ENCODE data around the gene TRIP10.
"Not testable (repeated sequence)": the region's sequence is repeated elsewhere in the genome, so short reads cannot be mapped to it uniquely, and the experiment has no call there.

The TRIP10 gene

DNA sequence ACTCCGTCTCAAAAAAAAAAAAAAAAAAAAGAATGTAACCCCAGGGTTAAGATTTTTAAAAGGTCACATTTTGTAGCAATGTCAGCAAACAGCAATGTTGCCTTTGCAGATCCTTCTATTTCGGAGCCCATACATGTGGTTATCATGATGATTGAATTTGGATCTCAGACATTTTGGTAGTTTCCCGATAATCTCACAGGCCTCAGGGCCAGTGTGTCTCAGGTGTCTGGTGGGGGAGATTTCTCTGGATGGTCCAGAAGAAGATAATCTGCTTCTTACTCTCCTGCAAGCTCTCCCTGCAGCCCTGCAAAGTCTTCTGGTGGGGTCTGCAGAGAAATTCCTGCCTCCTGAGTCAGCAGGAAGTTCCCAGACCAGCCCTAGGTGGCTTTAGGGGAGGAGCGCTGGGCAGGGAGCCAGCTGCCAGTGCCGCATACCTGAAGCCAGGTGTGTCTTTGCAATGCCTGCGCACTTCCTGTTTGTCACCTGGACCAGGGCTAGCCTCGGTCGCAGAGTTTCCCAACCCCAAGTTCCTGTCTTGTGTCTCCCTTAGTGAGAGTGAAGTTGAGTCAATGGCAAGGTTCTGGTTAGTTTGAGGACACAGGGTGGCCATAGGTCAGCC lies 26.4 kb downstream of the TRIP10 start:
- DNase-seq (ENCODE audit: insufficient read length, low spot score), result no peak
- FAIRE-seq, result no peak
- TF ChIP-seq POLR2A (IDR thresholded peaks at IDR 0.05; ENCODE audit: low read depth, low read length) (no peak), SPI1 (IDR thresholded peaks at IDR 0.05; ENCODE audit: low read depth, low read length) (peak; percentile 43; the same call in 1 of the 2 replicates)

DNA sequence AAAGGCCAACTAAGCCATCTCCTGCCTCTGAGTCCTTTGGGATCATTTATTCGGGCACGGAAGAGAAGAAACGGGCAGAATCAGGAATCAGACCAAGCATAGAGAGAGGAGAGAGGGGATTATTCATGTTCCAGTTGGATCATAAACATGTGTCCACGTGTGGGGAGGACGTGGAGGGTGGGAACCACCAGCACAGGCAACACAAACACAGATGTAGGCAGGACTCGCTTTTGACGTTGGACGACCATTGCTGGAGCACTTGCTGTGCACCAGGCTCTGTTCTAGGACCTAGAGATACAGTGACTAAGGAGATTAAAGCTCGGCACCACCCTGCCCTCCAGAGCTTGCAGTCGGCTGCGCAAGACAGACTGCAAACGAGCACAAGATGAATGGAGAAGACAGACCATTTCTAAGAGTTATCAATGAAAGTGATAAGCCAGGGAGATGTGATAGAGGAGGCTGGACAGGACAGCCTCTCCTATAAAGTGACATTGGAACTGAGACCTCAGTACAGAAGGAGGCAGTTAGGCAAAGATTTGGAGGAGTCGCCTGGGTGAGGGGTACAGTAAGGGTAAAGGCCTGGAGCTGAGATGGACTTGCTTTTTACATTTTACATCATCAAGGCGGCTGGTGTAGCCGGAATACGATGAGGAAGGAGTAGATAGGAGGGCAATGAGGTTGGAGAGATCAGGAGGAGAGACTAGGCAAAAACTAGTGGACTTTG lies 27.0 kb downstream of the TRIP10 start:
- TF ChIP-seq SPI1 (IDR thresholded peaks at IDR 0.05; ENCODE audit: low read depth, low read length) (no peak), POLR2A (IDR thresholded peaks at IDR 0.05; ENCODE audit: low read depth, low read length) (no peak), TAF1 (IDR thresholded peaks at IDR 0.05; ENCODE audit: low read depth, low read length) (no peak), POLR2AphosphoS5 (IDR thresholded peaks at IDR 0.05; ENCODE audit: low read depth, low read length) (no peak), PAX5 (IDR thresholded peaks at IDR 0.05; ENCODE audit: insufficient read depth, low read length, severe bottlenecking) (no peak), POU2F2 (IDR thresholded peaks at IDR 0.05; ENCODE audit: low read depth, low read length) (no peak)
- no peak for DNase-seq (ENCODE audit: insufficient read length, low spot score)
- no peak for FAIRE-seq

DNA sequence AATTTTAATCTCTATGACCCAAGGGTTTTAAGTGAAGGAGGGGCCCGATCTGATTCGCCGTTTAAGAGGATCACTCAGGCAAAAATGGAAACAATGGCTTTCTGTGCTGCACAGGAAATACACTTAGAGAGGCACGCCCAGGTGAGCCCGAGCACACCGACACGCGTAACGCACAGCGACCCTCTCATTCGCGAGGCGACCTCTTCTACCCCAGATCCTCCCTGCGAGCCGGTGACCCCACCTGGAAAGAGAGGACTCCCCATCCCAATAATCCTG lies 27.5 kb downstream of the TRIP10 start:
- TF ChIP-seq PAX5 (IDR thresholded peaks at IDR 0.05; ENCODE audit: insufficient read depth, low read length, severe bottlenecking), result no peak
- no peak for TF ChIP-seq TAF1 (IDR thresholded peaks at IDR 0.05; ENCODE audit: low read depth, low read length)
- TF ChIP-seq POLR2AphosphoS5 (IDR thresholded peaks at IDR 0.05; ENCODE audit: low read depth, low read length), result no peak
- TF ChIP-seq POU2F2 (IDR thresholded peaks at IDR 0.05; ENCODE audit: low read depth, low read length), result no peak
- no peak for TF ChIP-seq SPI1 (IDR thresholded peaks at IDR 0.05; ENCODE audit: low read depth, low read length)
- FAIRE-seq (no peak), DNase-seq (ENCODE audit: insufficient read length, low spot score) (no peak)

DNA sequence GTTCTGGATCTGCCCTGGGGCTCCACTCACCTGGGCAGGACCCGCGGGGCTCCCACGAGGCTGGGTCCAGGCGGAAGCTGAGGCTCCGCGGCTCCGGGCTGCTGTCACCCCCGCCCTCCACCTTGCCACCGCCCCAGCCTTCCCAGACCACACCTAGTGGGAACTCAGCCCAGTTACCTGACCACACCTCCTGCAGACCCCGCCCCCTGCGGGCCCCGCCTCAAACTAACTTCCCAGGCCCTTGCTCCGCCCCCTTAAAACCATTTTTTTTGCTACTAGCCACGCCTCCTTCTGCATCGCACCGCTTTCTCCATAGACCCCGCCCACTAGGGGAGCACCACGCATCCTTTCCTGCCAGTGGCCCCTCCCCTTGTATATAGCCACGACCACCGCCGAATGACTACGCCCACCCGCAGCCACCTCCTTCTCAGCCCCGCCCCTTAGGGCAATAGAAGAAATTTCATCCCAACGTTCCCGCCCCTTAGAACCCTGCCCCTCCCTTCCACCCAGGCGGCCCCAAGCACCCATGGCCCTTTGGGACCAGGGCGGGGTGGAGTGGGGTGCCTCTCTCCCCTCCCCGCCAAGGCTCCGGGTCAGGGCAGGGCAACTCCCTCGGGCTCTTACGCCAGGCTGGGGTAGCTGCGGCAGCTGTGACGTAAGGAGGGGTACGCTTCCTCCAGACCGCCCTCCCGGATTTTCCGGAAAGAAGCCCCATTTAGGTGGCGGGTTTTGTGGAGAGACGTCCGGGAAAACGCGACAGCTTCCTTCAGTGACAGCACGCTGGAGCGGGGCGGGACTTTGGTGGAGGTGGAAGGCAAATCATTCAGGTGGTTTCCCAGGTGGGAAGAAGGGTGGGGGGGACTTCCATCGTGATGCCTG lies 28.1 kb downstream of the TRIP10 start, which contains the start of gene SH2D3A:
TSS of gene SH2D3A (minus strand) at position 79 of the 879 bp plus-strand sequence. CDS start 3,687 bp downstream, outside the sequence.
- peak; percentile 98 for FAIRE-seq
- DNase-seq (ENCODE audit: insufficient read length, low spot score), result peak; percentile 82
- TF ChIP-seq TAF1 (IDR thresholded peaks at IDR 0.05; ENCODE audit: low read depth, low read length) (no peak), SPI1 (IDR thresholded peaks at IDR 0.05; ENCODE audit: low read depth, low read length) (no peak), POLR2AphosphoS5 (IDR thresholded peaks at IDR 0.05; ENCODE audit: low read depth, low read length) (no peak), POU2F2 (IDR thresholded peaks at IDR 0.05; ENCODE audit: low read depth, low read length) (no peak), PAX5 (IDR thresholded peaks at IDR 0.05; ENCODE audit: insufficient read depth, low read length, severe bottlenecking) (no peak), POLR2A (IDR thresholded peaks at IDR 0.05; ENCODE audit: low read depth, low read length) (no peak)

DNA sequence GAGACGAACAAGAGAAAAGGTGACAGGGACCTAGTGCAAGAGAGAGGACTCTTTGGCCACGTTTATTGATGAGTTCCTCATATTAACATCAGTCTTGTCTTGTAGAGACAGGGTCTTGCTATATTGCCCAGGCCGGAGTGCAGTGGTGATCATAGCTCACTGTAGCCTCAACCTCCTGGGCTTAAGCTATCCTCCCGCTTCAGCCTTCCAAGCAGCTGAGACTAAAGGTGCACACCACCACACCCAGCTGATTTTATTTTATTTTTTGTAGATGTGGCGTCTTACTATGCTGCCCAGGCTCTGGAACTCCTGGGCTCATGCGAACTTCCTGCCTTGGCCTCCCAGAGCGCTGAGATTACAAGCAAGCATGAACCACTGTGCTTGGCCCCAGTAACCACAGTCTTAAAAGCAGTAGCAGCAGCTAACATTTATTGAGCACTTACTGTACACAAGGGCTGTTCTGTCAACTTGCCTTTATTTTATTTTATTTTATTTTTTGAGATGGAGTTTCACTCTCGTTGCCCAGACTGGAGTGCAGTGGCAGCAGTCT lies 28.8 kb downstream of the TRIP10 start:
- FAIRE-seq (peak; percentile 76), DNase-seq (ENCODE audit: insufficient read length, low spot score) (no peak)
- 0 out of 2 replicates have a peak, but pooled peaks have one; percentile 10 for TF ChIP-seq SPI1 (IDR thresholded peaks at IDR 0.05; ENCODE audit: low read depth, low read length)
- TF ChIP-seq POU2F2 (IDR thresholded peaks at IDR 0.05; ENCODE audit: low read depth, low read length), result no peak
- TF ChIP-seq PAX5 (IDR thresholded peaks at IDR 0.05; ENCODE audit: insufficient read depth, low read length, severe bottlenecking), result no peak
- TF ChIP-seq TAF1 (IDR thresholded peaks at IDR 0.05; ENCODE audit: low read depth, low read length), result no peak
- no peak for TF ChIP-seq POLR2A (IDR thresholded peaks at IDR 0.05; ENCODE audit: low read depth, low read length)
- no peak for TF ChIP-seq POLR2AphosphoS5 (IDR thresholded peaks at IDR 0.05; ENCODE audit: low read depth, low read length)

DNA sequence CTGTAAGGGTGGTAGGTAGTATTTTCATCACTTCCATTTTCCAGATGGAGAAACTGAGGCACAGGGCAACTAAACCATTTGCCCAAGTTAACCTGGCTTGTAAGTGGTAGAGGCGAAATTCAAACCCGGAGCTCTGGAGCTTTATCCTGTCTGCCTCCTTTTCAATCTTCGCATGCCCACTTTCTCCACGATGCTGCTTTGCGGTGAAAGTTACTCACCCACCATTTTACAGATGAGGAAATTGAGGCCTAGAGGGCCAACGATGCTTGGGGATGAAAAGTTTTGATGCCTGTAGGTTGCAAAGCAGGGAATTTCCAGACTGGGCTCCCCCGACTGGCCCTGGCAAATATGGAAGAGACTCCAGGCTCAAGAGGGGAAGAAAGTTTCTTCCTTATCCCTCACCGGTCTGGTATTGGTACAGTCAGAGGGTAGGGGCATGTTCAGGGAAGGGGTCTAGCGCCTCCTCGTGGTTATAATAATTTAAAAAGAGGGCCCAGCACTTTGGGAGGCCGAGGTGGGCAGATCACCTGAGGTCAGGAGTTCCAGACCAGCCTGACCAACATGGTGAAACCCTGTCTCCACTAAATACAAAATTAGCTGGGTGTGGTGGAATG lies 29.6 kb downstream of the TRIP10 start:
- no peak for DNase-seq (ENCODE audit: insufficient read length, low spot score)
- peak; percentile 38 for FAIRE-seq
- no peak for TF ChIP-seq PAX5 (IDR thresholded peaks at IDR 0.05; ENCODE audit: insufficient read depth, low read length, severe bottlenecking)
- TF ChIP-seq SPI1 (IDR thresholded peaks at IDR 0.05; ENCODE audit: low read depth, low read length), result no peak
- no peak for TF ChIP-seq POLR2AphosphoS5 (IDR thresholded peaks at IDR 0.05; ENCODE audit: low read depth, low read length)
- no peak for TF ChIP-seq POU2F2 (IDR thresholded peaks at IDR 0.05; ENCODE audit: low read depth, low read length)

DNA sequence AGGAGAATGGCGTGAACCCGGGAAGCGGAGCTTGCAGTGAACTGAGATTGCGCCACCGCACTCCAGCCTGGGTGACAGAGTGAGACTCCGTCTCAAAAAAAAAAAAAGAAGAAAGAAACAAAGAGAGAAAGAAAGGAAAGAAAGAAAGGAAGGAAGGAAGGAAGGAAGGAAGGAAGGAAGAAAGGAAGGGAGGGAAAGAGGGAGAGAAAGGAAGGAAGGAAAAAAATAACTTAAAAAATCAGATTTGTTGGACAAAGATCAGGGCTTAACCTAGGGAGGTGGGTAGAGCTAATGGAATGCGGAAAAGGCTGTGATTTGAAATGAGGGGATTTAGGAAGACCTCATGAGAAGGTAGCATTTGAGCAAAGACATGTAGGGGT lies 32.2 kb downstream of the TRIP10 start:
- FAIRE-seq; DNase-seq (ENCODE audit: insufficient read length, low spot score): not testable (repeated sequence)

DNA sequence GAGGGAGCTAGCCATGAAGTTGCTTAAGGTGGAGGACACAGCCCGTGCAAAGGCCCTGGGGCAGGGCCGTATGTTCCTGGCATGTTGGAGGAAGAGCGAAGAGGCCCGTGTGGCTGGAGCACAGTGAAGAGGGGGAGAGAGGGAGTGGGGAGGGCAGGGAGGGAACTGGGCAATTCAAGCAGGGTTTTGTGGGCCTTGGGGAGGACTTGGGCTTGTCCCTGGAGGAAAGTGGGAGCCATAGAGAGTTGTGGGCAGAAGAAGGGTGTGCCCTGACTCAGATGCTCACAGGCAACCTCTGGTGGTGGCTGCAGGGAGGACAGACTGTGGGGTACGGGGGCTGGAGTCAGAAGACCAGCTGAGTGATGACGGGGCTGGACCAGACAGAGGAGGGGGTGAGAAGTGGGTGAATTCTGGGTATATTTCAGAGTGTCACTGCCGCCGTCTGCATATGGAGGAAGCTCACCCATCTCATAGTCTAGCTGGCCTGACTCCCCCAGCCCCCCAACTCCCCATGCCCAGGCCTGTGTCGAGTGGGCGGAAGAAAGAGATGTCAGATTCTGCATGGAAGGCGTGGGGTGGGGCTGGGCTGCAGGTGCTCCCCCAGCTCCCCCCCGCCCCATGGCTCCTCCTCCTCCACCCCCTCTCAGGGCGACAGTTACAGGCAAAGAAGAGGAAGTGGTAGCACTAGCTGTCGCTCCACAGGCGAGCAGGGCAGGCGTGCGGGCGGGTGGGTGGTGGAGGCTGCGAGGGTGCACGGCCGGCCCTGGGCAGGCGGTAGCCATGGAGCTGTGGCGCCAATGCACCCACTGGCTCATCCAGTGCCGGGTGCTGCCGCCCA lies 32.8 kb downstream of the TRIP10 start, which contains the start of gene VAV1:
TSS of gene VAV1 (plus strand) at position 681 of the 838 bp plus-strand sequence. CDS start at position 781, 100 bp downstream.
- FAIRE-seq (peak; percentile 97), DNase-seq (ENCODE audit: insufficient read length, low spot score) (peak; percentile 90)
- peak; percentile 74 for TF ChIP-seq POLR2A (IDR thresholded peaks at IDR 0.05; ENCODE audit: low read depth, low read length)
- peak; percentile 92 for TF ChIP-seq SPI1 (IDR thresholded peaks at IDR 0.05; ENCODE audit: low read depth, low read length)
- TF ChIP-seq POU2F2 (IDR thresholded peaks at IDR 0.05; ENCODE audit: low read depth, low read length), result peak; percentile 5; the same call in 1 of the 2 replicates
- TF ChIP-seq TAF1 (IDR thresholded peaks at IDR 0.05; ENCODE audit: low read depth, low read length), result no peak
- peak; percentile 42; the same call in 1 of the 2 replicates for TF ChIP-seq POLR2AphosphoS5 (IDR thresholded peaks at IDR 0.05; ENCODE audit: low read depth, low read length)
- no peak for TF ChIP-seq PAX5 (IDR thresholded peaks at IDR 0.05; ENCODE audit: insufficient read depth, low read length, severe bottlenecking)

All from GM12891 (cell line).